ENCODE measurements around the gene SNORC.

DNA sequence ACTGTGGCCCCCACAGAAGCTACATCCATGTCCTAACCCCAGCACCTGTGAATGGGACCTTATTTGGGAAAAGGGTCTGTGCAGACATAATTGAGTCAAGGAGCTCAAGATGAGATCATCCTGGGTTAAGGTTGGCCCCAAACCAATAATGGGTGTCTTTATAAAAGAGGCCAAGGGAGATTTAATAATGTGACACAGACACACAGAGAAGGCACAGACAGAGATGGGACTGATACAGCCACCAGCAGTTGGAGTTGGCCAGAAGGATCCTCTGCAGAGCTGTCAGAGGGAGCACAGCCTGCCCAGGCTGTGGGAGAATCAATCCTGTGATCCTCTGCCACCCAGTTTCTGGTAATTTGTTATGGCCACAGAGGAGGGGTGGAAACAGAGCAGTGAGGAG lies 26.0 kb downstream of the SNORC start:
- TF ChIP-seq, protein P1, sequence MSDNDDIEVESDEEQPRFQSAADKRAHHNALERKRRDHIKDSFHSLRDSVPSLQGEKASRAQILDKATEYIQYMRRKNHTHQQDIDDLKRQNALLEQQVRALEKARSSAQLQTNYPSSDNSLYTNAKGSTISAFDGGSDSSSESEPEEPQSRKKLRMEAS (IDR thresholded peaks at IDR 0.05; ENCODE audit: low read depth, low read length): no peak
- TF ChIP-seq, protein P2, sequence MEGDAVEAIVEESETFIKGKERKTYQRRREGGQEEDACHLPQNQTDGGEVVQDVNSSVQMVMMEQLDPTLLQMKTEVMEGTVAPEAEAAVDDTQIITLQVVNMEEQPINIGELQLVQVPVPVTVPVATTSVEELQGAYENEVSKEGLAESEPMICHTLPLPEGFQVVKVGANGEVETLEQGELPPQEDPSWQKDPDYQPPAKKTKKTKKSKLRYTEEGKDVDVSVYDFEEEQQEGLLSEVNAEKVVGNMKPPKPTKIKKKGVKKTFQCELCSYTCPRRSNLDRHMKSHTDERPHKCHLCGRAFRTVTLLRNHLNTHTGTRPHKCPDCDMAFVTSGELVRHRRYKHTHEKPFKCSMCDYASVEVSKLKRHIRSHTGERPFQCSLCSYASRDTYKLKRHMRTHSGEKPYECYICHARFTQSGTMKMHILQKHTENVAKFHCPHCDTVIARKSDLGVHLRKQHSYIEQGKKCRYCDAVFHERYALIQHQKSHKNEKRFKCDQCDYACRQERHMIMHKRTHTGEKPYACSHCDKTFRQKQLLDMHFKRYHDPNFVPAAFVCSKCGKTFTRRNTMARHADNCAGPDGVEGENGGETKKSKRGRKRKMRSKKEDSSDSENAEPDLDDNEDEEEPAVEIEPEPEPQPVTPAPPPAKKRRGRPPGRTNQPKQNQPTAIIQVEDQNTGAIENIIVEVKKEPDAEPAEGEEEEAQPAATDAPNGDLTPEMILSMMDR (IDR thresholded peaks at IDR 0.05; ENCODE audit: low read depth, low read length): no peak
- TF ChIP-seq POLR2A (IDR thresholded peaks at IDR 0.05; ENCODE audit: extremely low read depth, insufficient read length): no peak
